Activated T-cell treated with anti-CD3 and anti-CD28 coated beads for 1 hour (primary cell): ENCODE data around the gene COG4.

Experiments used
- DNase-seq: peaks from one replicate; pipeline ENCODE4 v3.0.0-alpha.2; 2020; ENCODE audit warnings: low read depth

The COG4 gene

DNA sequence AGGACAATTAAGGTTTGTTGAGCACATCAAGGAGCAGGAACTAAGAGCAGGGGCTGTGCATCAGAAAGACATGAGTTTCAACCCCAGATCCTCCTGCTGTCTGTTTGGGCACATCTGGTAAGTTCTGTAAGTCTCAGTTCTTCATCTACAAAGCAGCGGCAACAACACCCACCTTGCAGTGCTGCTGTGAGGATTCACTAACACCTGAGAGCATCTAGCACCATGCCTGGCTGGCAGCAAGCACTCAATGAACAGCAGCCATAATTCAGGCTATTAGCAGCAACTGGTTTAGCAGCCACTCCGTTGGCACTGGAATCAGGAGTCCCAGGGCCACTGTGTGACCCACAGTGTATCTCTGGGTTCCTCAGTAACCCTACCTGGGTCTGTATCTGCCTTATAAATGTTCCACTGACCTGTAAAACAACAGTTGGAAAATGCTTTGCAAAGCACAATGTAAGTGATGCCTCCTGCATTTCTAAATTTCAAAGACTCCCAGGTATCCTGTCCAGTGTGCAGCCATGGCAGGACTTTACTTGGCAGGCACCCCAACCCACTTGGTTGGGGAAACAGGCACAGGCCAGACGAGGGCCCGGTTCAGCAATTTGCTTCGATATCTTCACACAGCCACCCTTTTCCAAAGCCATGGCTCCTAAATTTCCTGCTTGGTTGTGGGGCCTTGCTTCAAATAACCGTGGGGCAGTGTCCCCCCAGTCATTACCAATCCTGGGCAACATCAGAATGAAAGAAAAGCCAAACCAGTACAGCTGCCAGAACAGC is 88.7 kb downstream of the COG4 start:
- DNase-seq, result no peak

- no peak for DNase-seq
Measured at GRCh38 chr16:70433458-70434103, 89.8 kb downstream of the COG4 start.

- no peak for DNase-seq
Measured at GRCh38 chr16:70432723-70433457, 90.5 kb downstream of the COG4 start.

GRCh38 chr16:70432356-70432722 is 91.0 kb downstream of the COG4 start:
- DNase-seq, result no peak

DNA sequence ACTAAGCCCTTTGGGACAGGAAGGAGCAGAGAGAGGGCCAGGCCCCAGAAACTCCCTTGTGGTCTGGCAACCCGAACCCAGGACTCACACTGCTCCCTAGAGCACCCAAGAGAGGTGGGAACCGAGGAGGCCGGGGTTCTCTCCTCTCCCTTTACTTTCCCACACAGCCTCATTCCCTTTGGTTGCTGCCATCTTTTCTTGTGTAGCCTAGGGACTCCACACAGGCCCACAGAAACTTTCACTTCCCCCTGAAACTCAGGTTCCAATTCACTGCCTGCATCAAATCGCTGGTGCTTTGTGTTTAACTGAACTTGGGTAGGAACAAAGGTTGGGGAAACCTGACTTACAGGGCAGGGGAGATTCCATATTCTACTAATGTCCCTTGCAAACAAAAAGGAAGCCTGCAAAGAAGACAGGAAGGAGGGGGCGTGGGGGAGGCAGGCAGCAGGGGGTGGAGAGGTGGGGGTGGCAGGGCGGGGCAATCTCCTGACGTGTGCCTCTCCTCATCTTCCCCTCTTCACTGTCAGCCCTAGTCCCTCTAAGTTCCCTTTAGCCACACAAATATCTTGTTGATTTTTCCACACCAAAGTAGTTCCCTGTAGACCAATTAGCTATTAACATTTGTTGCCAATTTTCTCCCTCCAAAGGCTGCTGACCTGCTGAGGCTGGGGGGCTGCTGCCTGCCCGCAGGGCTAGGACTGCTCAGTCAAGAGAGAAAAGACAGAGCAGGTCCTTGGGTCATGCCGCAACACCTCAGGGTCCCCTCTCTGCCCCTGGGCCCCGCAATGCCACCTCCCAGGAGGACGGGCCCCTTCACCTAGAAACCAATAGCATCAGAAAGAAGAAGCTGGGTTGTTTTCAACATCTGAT is 92.5 kb downstream of the COG4 start:
- DNase-seq, result peak; percentile 33
